ENCODE results near the gene RERE.

Gene RERE

DNA sequence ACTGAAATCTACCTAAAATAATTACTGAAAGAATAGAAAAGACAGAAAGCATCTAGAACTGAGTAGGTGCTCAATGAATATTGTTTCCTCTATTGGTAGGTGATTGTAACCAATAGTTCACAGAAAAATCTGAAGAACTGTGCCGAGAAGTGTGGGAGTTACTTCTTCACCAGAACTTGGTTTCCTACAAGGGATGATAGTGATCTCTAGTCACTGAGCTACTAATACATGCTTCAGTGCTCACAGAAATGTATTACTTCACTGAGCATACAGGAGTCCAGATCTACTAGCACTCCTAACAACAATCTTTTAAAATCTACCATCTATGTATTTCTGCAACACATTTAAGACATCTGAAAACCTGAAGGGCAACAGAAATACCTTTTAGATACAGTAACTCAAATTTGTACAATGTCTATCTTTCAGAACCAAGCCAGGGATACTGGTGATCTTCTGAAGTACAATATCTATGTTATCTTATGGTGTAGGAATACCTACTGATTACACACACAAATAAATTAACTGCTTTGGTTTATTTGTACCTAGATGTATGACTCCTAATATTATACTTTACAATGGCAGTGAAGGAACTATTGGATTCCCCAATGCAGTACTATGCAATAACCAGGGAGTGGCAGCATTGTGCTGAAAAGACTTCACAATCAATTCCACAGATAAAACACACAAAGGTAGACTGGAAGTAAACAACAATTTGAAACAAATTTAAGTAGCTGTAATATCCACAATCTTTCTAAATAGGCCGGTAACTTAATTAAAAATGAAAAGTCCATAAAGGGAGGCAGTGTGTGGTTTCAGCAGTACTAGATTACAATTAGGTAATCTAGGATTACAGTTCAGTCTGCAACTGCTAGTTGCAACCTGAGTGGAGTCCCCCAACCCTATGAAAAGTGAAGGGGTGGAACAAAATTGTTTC is 256.6 kb downstream of the RERE start (continued):
- TF ChIP-seq, protein P1, sequence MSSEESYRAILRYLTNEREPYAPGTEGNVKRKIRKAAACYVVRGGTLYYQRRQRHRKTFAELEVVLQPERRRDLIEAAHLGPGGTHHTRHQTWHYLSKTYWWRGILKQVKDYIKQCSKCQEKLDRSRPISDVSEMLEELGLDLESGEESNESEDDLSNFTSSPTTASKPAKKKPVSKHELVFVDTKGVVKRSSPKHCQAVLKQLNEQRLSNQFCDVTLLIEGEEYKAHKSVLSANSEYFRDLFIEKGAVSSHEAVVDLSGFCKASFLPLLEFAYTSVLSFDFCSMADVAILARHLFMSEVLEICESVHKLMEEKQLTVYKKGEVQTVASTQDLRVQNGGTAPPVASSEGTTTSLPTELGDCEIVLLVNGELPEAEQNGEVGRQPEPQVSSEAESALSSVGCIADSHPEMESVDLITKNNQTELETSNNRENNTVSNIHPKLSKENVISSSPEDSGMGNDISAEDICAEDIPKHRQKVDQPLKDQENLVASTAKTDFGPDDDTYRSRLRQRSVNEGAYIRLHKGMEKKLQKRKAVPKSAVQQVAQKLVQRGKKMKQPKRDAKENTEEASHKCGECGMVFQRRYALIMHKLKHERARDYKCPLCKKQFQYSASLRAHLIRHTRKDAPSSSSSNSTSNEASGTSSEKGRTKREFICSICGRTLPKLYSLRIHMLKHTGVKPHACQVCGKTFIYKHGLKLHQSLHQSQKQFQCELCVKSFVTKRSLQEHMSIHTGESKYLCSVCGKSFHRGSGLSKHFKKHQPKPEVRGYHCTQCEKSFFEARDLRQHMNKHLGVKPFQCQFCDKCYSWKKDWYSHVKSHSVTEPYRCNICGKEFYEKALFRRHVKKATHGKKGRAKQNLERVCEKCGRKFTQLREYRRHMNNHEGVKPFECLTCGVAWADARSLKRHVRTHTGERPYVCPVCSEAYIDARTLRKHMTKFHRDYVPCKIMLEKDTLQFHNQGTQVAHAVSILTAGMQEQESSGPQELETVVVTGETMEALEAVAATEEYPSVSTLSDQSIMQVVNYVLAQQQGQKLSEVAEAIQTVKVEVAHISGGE (tag by site-specific recombination; conservative IDR thresholded peaks at IDR 0.05; ENCODE audit: low read depth), result no peak
- TF ChIP-seq KLF9 (tag by site-specific recombination; IDR thresholded peaks at IDR 0.05; ENCODE audit: low read depth) (no peak), ZNF514 (tag by site-specific recombination; IDR thresholded peaks at IDR 0.05) (no peak), BCL11A (tag by site-specific recombination; IDR thresholded peaks at IDR 0.05; ENCODE audit: low read depth) (no peak), ZNF341 (tag by site-specific recombination; IDR thresholded peaks at IDR 0.05; ENCODE audit: low read depth) (no peak), ZNF529 (tag by site-specific recombination; IDR thresholded peaks at IDR 0.05; ENCODE audit: insufficient replicate concordance) (no peak), ZNF707 (tag by site-specific recombination; IDR thresholded peaks at IDR 0.05) (no peak), ZNF302 (tag by site-specific recombination; IDR thresholded peaks at IDR 0.05; ENCODE audit: low read depth) (no peak), PRDM1 (tag by site-specific recombination; IDR thresholded peaks at IDR 0.05) (no peak), ZNF473 (tag by site-specific recombination; IDR thresholded peaks at IDR 0.05) (no peak), ZNF114 (tag by site-specific recombination; IDR thresholded peaks at IDR 0.05) (no peak), ZNF701 (tag by site-specific recombination; IDR thresholded peaks at IDR 0.05) (no peak), ZNF629 (tag by site-specific recombination; IDR thresholded peaks at IDR 0.05) (0 out of 2 replicates have a peak, but pooled peaks have one; percentile 10), ZNF335 (tag by site-specific recombination; conservative IDR thresholded peaks at IDR 0.05) (no peak), ZNF837 (tag by site-specific recombination; IDR thresholded peaks at IDR 0.05) (no peak), ZBTB8A (tag by site-specific recombination; IDR thresholded peaks at IDR 0.05) (no peak), ZNF140 (tag by site-specific recombination; IDR thresholded peaks at IDR 0.05) (no peak), ZNF202 (tag by site-specific recombination; IDR thresholded peaks at IDR 0.05; ENCODE audit: borderline replicate concordance) (no peak)
- TF ChIP-seq, protein P2, sequence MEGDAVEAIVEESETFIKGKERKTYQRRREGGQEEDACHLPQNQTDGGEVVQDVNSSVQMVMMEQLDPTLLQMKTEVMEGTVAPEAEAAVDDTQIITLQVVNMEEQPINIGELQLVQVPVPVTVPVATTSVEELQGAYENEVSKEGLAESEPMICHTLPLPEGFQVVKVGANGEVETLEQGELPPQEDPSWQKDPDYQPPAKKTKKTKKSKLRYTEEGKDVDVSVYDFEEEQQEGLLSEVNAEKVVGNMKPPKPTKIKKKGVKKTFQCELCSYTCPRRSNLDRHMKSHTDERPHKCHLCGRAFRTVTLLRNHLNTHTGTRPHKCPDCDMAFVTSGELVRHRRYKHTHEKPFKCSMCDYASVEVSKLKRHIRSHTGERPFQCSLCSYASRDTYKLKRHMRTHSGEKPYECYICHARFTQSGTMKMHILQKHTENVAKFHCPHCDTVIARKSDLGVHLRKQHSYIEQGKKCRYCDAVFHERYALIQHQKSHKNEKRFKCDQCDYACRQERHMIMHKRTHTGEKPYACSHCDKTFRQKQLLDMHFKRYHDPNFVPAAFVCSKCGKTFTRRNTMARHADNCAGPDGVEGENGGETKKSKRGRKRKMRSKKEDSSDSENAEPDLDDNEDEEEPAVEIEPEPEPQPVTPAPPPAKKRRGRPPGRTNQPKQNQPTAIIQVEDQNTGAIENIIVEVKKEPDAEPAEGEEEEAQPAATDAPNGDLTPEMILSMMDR (tag by site-specific recombination; IDR thresholded peaks at IDR 0.05), result peak; percentile 56; the same call in 1 of the 2 replicates
- TF ChIP-seq, protein P3, sequence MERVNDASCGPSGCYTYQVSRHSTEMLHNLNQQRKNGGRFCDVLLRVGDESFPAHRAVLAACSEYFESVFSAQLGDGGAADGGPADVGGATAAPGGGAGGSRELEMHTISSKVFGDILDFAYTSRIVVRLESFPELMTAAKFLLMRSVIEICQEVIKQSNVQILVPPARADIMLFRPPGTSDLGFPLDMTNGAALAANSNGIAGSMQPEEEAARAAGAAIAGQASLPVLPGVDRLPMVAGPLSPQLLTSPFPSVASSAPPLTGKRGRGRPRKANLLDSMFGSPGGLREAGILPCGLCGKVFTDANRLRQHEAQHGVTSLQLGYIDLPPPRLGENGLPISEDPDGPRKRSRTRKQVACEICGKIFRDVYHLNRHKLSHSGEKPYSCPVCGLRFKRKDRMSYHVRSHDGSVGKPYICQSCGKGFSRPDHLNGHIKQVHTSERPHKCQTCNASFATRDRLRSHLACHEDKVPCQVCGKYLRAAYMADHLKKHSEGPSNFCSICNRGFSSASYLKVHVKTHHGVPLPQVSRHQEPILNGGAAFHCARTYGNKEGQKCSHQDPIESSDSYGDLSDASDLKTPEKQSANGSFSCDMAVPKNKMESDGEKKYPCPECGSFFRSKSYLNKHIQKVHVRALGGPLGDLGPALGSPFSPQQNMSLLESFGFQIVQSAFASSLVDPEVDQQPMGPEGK (tag by site-specific recombination; IDR thresholded peaks at IDR 0.05), result no peak
- TF ChIP-seq, protein P4, sequence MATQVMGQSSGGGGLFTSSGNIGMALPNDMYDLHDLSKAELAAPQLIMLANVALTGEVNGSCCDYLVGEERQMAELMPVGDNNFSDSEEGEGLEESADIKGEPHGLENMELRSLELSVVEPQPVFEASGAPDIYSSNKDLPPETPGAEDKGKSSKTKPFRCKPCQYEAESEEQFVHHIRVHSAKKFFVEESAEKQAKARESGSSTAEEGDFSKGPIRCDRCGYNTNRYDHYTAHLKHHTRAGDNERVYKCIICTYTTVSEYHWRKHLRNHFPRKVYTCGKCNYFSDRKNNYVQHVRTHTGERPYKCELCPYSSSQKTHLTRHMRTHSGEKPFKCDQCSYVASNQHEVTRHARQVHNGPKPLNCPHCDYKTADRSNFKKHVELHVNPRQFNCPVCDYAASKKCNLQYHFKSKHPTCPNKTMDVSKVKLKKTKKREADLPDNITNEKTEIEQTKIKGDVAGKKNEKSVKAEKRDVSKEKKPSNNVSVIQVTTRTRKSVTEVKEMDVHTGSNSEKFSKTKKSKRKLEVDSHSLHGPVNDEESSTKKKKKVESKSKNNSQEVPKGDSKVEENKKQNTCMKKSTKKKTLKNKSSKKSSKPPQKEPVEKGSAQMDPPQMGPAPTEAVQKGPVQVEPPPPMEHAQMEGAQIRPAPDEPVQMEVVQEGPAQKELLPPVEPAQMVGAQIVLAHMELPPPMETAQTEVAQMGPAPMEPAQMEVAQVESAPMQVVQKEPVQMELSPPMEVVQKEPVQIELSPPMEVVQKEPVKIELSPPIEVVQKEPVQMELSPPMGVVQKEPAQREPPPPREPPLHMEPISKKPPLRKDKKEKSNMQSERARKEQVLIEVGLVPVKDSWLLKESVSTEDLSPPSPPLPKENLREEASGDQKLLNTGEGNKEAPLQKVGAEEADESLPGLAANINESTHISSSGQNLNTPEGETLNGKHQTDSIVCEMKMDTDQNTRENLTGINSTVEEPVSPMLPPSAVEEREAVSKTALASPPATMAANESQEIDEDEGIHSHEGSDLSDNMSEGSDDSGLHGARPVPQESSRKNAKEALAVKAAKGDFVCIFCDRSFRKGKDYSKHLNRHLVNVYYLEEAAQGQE (tag by site-specific recombination; IDR thresholded peaks at IDR 0.05), result no peak
- TF ChIP-seq, protein P5, sequence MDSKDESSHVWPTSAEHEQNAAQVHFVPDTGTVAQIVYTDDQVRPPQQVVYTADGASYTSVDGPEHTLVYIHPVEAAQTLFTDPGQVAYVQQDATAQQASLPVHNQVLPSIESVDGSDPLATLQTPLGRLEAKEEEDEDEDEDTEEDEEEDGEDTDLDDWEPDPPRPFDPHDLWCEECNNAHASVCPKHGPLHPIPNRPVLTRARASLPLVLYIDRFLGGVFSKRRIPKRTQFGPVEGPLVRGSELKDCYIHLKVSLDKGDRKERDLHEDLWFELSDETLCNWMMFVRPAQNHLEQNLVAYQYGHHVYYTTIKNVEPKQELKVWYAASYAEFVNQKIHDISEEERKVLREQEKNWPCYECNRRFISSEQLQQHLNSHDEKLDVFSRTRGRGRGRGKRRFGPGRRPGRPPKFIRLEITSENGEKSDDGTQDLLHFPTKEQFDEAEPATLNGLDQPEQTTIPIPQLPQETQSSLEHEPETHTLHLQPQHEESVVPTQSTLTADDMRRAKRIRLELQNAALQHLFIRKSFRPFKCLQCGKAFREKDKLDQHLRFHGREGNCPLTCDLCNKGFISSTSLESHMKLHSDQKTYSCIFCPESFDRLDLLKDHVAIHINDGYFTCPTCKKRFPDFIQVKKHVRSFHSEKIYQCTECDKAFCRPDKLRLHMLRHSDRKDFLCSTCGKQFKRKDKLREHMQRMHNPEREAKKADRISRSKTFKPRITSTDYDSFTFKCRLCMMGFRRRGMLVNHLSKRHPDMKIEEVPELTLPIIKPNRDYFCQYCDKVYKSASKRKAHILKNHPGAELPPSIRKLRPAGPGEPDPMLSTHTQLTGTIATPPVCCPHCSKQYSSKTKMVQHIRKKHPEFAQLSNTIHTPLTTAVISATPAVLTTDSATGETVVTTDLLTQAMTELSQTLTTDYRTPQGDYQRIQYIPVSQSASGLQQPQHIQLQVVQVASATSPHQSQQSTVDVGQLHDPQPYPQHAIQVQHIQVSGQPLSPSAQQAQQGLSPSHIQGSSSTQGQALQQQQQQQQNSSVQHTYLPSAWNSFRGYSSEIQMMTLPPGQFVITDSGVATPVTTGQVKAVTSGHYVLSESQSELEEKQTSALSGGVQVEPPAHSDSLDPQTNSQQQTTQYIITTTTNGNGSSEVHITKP (tag by site-specific recombination; IDR thresholded peaks at IDR 0.05), result no peak
- TF ChIP-seq, protein P6, sequence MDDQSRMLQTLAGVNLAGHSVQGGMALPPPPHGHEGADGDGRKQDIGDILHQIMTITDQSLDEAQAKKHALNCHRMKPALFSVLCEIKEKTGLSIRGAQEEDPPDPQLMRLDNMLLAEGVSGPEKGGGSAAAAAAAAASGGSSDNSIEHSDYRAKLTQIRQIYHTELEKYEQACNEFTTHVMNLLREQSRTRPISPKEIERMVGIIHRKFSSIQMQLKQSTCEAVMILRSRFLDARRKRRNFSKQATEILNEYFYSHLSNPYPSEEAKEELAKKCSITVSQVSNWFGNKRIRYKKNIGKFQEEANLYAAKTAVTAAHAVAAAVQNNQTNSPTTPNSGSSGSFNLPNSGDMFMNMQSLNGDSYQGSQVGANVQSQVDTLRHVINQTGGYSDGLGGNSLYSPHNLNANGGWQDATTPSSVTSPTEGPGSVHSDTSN (CRISPR knock-in tag; IDR thresholded peaks at IDR 0.05), result no peak

All from HEK293 (cell line).